Fibroblast of villous mesenchyme (primary cell): Measurements from ENCODE around the gene TSEN2. TPM values are rescaled to one million over a fixed set of nuclear protein-coding genes. Genes with fewer than 3 reads are reported as not detected.
"Not testable (repeated sequence)": the region's sequence is repeated elsewhere in the genome, so short reads cannot be mapped to it uniquely, and the experiment has no call there.

Experiments used
- DNase-seq: peaks from one replicate; pipeline ENCODE4 v3.0.0-alpha.2; 2010; ENCODE audit warnings: low read depth
- H3K4me3 ChIP-seq: 2 replicates; pipeline ENCODE4 v1.5.1; 2011; ENCODE audit warnings: low read depth, mild to moderate bottlenecking, low read length
- total RNA-seq: library from RNA; depleted of rRNA; stranded (reverse); fragments of >200 nt; gene quantifications from 2 replicates; pipeline ENCODE4 v1.2.3, GENCODE V29; 2012
- TF ChIP-seq, protein P1 (sequence below): IDR thresholded peaks from 2 replicates; pipeline ENCODE4 v1.5.1; 2012; ENCODE audit warnings: low read depth, mild to moderate bottlenecking, low read length; ENCODE audit not compliant: insufficient read depth

The TSEN2 gene
- total RNA-seq, 1 donor = 17.3 TPM

DNA sequence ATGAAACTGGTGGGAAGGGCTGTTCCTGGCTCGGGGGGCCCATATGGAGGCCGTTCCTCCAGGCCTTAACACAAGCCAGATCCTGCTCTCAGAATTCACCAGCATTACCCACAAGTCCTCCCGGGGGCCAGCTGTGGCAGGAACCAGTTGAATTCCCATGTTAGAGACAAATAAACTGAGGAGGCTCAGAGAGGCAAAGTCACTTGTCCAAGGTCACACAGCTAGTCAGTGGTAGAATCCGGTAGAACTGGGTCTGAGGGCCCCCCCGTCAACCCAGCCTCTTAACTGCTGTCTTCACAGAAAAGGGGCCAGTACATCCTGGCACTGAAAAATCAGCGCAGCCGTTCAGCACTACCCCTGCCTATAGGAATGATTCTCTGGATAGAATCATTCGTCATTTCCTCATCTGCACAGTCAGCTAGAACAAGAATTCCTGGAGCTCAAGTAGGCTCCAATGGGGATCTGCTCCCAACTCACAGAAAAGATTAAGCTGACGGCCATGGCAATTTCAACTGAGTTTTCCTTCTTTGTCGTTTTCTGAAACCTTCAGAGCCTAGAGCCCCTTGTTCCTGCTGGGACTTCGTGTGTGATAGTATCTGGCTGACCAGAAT lies 12.2 kb upstream of the TSEN2 start:
- no peak overlapping the region for H3K4me3 ChIP-seq
- TF ChIP-seq, protein P1, sequence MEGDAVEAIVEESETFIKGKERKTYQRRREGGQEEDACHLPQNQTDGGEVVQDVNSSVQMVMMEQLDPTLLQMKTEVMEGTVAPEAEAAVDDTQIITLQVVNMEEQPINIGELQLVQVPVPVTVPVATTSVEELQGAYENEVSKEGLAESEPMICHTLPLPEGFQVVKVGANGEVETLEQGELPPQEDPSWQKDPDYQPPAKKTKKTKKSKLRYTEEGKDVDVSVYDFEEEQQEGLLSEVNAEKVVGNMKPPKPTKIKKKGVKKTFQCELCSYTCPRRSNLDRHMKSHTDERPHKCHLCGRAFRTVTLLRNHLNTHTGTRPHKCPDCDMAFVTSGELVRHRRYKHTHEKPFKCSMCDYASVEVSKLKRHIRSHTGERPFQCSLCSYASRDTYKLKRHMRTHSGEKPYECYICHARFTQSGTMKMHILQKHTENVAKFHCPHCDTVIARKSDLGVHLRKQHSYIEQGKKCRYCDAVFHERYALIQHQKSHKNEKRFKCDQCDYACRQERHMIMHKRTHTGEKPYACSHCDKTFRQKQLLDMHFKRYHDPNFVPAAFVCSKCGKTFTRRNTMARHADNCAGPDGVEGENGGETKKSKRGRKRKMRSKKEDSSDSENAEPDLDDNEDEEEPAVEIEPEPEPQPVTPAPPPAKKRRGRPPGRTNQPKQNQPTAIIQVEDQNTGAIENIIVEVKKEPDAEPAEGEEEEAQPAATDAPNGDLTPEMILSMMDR = no peak

DNA sequence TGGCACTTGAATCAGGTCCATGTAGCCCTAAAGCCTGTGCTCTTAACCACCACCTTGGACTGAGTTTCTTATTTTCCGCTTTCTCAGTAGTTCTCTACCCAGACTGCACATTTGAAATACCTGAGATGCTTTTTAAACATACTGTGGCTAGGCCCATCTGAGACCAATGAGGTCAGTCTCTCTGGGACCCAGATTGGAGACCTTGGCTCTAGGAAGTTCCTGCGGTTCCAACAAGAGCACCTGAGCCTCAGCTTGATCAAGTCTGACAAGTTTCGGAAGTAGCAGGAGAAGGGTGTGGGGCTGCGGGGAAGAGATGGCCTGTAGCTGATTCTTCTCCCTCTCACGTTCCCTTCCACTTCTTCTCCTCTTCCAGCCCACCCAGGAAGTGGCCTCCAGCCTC lies 11.5 kb upstream of the TSEN2 start:
- TF ChIP-seq, protein P1 = no peak
- DNase-seq = no peak
- no peak overlapping the region for H3K4me3 ChIP-seq

More for the DNA sequence above, 12.2 kb upstream of the TSEN2 start:
- DNase-seq = no peak

DNA sequence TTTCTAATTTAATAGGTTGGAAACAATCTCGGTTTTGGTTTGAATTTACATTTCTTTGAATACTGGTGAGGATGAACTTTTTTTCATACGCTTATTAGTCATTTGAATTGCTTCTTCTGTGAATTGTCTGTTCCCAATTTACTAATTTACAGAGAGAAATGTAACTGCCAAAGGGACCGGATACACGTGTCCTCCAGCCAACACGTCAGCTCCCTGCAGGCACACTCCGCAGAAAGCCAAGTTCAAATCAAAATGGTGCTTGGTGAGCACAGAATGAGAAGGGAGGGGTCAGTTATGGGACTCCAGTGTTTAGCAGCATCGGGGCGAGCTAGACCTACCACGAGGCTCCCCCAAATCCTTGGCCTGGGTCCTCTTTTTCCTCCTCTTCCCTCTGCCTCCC lies 10.8 kb upstream of the TSEN2 start:
- DNase-seq = no peak
- no peak overlapping the region for H3K4me3 ChIP-seq
- TF ChIP-seq, protein P1 = no peak

DNA sequence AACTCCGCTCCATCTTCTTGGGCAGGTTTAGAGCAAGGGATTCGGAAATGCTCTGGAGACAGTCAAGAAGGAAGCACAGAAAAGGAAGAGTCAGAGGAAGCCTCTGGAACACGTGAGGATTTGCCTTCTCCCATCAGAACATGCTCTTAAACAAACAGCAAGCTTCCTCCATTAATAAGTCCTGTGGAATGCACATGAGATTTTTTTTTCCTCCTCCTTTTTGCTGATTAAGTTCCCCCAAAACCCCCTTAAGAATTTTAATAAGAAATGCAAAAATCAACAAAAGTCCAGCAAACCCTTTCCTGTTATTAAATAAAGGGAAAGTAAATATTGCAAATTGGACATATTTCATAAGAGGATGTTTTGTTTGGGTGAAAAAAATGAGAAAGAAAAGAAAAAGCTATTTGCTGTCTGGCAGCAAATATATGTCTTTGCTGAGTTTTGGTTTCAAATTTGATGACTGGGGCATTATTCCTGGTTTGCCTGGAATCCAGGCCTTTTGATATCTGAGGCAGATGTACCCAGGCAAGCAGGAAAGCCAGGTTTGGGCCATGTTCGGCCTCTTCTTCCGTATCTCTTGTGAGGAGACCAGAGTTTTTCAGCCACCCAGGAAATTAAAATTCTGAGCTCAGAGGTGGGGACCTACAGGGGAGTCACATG lies 7.9 kb upstream of the TSEN2 start:
- no peak overlapping the region for H3K4me3 ChIP-seq
- TF ChIP-seq, protein P1 = no peak
- peak; percentile 50 for DNase-seq

DNA sequence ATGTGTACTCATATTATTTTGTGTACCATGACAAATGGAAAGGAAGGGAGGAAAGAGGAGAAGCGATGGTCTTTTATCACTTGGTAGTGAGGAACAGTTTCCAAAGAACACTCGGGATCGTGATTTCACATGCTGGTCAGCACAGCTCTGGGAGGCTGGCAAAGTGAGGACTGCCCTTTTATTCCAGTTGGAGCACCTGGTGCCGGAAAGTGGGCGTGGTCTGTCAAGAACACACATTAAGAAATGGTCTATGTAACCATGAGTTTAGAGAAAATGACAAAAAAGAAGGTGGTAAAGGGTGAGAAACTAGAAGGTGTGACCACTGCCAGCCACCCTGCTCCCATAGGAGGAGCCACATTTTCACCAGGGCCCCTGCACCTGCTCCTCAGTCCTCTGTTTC lies 7.0 kb upstream of the TSEN2 start:
- TF ChIP-seq, protein P1 = no peak
- H3K4me3 ChIP-seq = no peak overlapping the region
- DNase-seq = no peak

DNA sequence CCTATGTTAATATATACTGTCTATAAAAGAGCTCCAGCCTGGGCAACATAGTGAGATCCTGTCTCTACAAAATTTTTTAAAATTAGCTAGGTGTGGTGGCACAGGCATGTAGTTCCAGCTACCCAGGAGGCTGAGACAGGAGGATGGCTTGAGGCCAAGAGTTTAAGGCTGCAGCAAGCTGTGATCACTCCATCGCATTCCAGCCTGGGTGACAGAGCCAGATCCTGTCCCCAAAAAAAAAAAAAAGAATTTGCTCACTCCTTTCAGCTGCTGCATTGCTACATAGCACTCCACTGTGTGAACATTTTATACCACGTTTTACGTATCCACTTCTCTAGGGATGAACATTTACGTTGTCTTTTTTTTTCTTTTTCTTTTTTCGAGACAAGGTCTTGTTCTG lies 6.0 kb upstream of the TSEN2 start:
- no peak for DNase-seq
- no peak overlapping the region for H3K4me3 ChIP-seq
- TF ChIP-seq, protein P1 = no peak

DNA sequence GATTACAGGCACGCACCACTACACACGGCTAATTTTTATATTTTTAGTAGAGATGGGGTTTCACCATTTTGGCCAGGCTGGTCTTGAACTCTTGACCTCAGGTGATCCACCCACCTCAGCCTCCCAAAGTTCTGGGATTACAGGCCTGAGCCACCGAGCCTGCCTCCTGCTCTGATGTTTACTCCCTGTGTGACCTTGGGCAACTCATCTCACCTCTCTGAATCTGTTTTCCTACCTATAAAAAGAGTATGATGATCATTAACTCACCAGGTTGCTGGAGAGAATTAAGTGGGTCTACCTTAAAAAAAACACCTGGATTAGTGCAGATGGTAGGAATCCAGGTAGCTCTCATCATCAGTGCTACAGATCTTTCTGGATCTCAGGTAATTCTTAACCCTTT lies 5.1 kb upstream of the TSEN2 start:
- not testable (repeated sequence) for H3K4me3 ChIP-seq

More for the DNA sequence above, 5.1 kb upstream of the TSEN2 start:
- DNase-seq = not testable (repeated sequence)
